ENCODE data around the gene ZCRB1. TPM values are rescaled to one million over a fixed set of nuclear protein-coding genes. Genes with fewer than 3 reads are reported as not detected.

ZCRB1 gene
- total RNA-seq, 1 donor from 2014 or later = 54.5 TPM

DNA sequence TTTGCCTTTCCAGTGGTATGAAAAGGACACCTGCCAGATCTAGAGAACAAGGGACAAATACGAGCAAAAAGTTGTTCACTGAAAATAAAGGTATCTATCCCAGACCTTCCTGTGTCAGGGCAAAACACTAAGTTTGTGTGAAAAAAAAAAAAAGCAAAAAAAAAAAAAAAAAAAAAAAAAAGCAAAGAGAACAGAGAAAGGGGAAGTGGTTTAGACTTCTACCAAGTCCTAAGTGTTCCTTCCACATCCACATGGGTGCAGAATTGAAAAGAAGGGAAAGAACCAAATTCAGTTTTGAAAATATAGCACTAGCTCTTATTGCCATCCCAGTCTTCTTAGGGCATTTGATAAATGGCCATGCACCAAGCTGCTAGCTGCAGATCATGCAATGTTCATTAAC lies 41.7 kb downstream of the ZCRB1 start:
- TF ChIP-seq, protein P1, sequence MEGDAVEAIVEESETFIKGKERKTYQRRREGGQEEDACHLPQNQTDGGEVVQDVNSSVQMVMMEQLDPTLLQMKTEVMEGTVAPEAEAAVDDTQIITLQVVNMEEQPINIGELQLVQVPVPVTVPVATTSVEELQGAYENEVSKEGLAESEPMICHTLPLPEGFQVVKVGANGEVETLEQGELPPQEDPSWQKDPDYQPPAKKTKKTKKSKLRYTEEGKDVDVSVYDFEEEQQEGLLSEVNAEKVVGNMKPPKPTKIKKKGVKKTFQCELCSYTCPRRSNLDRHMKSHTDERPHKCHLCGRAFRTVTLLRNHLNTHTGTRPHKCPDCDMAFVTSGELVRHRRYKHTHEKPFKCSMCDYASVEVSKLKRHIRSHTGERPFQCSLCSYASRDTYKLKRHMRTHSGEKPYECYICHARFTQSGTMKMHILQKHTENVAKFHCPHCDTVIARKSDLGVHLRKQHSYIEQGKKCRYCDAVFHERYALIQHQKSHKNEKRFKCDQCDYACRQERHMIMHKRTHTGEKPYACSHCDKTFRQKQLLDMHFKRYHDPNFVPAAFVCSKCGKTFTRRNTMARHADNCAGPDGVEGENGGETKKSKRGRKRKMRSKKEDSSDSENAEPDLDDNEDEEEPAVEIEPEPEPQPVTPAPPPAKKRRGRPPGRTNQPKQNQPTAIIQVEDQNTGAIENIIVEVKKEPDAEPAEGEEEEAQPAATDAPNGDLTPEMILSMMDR (IDR thresholded peaks at IDR 0.05; ENCODE audit: unreplicated experiment) = no peak
- no peak overlapping the region for H3K27ac Mint-ChIP-seq
- H3K4me3 Mint-ChIP-seq (ENCODE audit: low read depth) = no peak overlapping the region
- H3K4me1 Mint-ChIP-seq (ENCODE audit: low read depth) = peaks cover 13% of the 10 kb centered on the region
- no peak for DNase-seq (ENCODE audit: low spot score, unreplicated experiment)
- H3K36me3 Mint-ChIP-seq (ENCODE audit: insufficient read depth) = no peaks in the 10 kb centered on the region
- peaks cover 8% of the 10 kb centered on the region for H3K27me3 Mint-ChIP-seq
- no peaks in the 10 kb centered on the region for H3K9me3 Mint-ChIP-seq (ENCODE audit: low read depth)

DNA sequence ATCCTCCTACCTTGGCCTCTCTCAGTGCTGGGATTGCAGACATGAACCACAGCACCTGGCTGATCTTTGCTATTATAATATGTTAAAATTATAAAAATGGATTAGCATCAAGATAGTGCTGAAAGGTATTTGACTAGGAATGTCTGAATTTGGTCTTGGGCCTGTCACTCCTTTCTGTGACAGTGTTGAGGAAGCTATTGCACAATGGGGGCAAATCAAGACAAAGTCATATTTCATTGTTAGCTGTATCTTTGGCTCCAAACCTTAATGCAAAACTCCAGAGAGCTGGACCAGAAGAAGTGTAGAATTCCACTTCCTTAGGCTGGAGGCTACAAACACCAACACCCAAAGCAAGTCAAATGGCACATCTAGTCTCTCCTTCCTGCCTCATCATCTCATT lies 42.2 kb downstream of the ZCRB1 start:
- Mint-ChIP-seq H3K27ac (no peak overlapping the region), H3K27me3 (peaks cover 8% of the 10 kb centered on the region), H3K4me3 (ENCODE audit: low read depth) (no peak overlapping the region), H3K36me3 (ENCODE audit: insufficient read depth) (no peaks in the 10 kb centered on the region), H3K9me3 (ENCODE audit: low read depth) (no peaks in the 10 kb centered on the region), H3K4me1 (ENCODE audit: low read depth) (peaks cover 13% of the 10 kb centered on the region)
- no peak for DNase-seq (ENCODE audit: low spot score, unreplicated experiment)
- TF ChIP-seq, protein P1 (IDR thresholded peaks at IDR 0.05; ENCODE audit: unreplicated experiment) = no peak

DNA sequence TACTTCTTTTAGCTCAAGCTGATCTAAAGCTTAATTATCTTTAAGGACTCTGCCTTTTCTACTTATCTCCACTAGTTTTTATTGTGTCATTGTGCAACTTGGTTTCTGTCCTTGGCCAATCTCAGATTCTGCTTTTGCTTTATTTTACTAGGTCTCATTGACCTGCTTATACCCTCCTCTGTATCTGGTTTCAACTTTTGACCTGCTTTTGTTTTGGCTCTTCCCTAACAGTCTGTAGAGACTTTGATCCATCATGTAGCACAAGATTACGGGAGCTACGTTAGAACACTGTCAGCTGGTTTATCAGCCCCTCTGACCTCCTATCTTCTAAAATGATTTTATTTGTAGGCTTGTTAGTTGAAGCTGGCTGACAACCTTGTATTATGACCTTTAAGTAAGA lies 43.6 kb downstream of the ZCRB1 start:
- TF ChIP-seq, protein P1 (IDR thresholded peaks at IDR 0.05; ENCODE audit: unreplicated experiment) = no peak
- no peak for DNase-seq (ENCODE audit: low spot score, unreplicated experiment)
- peaks cover 13% of the 10 kb centered on the region for H3K4me1 Mint-ChIP-seq (ENCODE audit: low read depth)
- no peaks in the 10 kb centered on the region for H3K9me3 Mint-ChIP-seq (ENCODE audit: low read depth)
- H3K27me3 Mint-ChIP-seq = peaks cover 20% of the 10 kb centered on the region
- peak overlapping the region; percentile 7 for H3K27ac Mint-ChIP-seq
- H3K36me3 Mint-ChIP-seq (ENCODE audit: insufficient read depth) = no peaks in the 10 kb centered on the region
- H3K4me3 Mint-ChIP-seq (ENCODE audit: low read depth) = no peak overlapping the region

DNA sequence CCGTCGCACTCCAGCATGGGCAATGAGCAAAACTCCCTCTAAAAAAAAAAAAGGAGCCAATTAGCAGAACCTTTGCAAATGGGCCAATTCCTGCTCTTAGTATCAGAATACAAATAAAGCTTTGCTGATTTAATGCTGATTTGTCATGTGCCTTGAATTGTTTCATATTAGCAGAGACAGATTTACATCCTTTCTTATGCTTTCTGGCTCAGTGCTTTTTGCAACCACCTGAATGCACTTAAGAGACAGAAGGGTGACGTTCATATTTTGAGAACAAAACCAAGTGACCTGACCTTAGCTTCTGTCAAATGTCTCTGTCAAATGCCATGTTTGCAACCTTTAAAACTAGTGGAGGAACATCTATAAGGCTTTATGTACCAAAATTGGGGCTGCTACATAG lies 44.0 kb downstream of the ZCRB1 start:
- no peak for DNase-seq (ENCODE audit: low spot score, unreplicated experiment)
- Mint-ChIP-seq H3K4me3 (ENCODE audit: low read depth) (no peak overlapping the region), H3K36me3 (ENCODE audit: insufficient read depth) (no peaks in the 10 kb centered on the region), H3K27me3 (peaks cover 21% of the 10 kb centered on the region), H3K9me3 (ENCODE audit: low read depth) (no peaks in the 10 kb centered on the region), H3K27ac (no peak overlapping the region), H3K4me1 (ENCODE audit: low read depth) (peaks cover 13% of the 10 kb centered on the region)
- TF ChIP-seq, protein P1 (IDR thresholded peaks at IDR 0.05; ENCODE audit: unreplicated experiment) = no peak

DNA sequence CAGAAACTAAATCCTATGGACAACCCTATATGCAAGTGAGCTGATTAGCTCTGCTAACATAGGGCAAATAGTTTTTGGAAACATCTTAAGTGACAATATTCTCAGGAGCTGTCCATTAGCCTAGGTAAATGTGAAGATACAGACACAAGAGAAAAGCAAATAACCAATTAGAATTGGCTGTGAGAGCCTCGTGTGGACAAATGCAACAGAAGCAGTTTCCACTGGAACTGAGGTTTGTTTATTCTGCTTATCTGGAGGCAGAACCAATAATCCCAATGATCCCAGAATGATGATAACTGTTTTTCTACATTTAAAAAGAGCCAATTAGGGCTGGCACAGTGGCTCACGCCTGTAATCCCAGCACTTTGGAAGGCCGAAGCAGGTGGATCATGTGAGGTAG lies 44.6 kb downstream of the ZCRB1 start:
- peaks cover 13% of the 10 kb centered on the region for H3K4me1 Mint-ChIP-seq (ENCODE audit: low read depth)

More for the DNA sequence above, 44.6 kb downstream of the ZCRB1 start:
- TF ChIP-seq, protein P1 (IDR thresholded peaks at IDR 0.05; ENCODE audit: unreplicated experiment) = no peak
- Mint-ChIP-seq H3K9me3 (ENCODE audit: low read depth) (no peaks in the 10 kb centered on the region), H3K27me3 (peaks cover 25% of the 10 kb centered on the region), H3K4me3 (ENCODE audit: low read depth) (no peak overlapping the region), H3K27ac (no peak overlapping the region), H3K36me3 (ENCODE audit: insufficient read depth) (no peaks in the 10 kb centered on the region)
- DNase-seq (ENCODE audit: low spot score, unreplicated experiment) = no peak
